Muscle of leg (tissue), 11 donors: ENCODE data around the gene RSPH4A. TPM values are rescaled to one million over a fixed set of nuclear protein-coding genes. Genes with fewer than 3 reads are reported as not detected.
"Not testable (repeated sequence)": the region's sequence is repeated elsewhere in the genome, so short reads cannot be mapped to it uniquely, and the experiment has no call there.

ENCODE experiments used
- DNase-seq: peaks from one replicate; pipeline ENCODE4 v3.0.0; 2013
- H3K27ac ChIP-seq: one replicate; pipeline ENCODE4 v1.5.1; 2013; ENCODE audit warnings: mild to moderate bottlenecking, low read length, control low read depth
- H3K27me3 ChIP-seq: one replicate; pipeline ENCODE4 v1.6.1; 2013; ENCODE audit warnings: low read length; ENCODE audit not compliant: control insufficient read depth, insufficient read depth
- H3K36me3 ChIP-seq: one replicate; pipeline ENCODE4 v1.6.1; 2013; ENCODE audit warnings: low read length; ENCODE audit not compliant: control insufficient read depth, insufficient read depth
- H3K4me1 ChIP-seq: one replicate; pipeline ENCODE4 v1.6.1; 2013; ENCODE audit warnings: low read length; ENCODE audit not compliant: control insufficient read depth, insufficient read depth
- H3K4me3 ChIP-seq: one replicate; pipeline ENCODE4 v1.5.1; 2013; ENCODE audit warnings: low read length, control low read depth
- H3K9me3 ChIP-seq: replicated peaks from 2 replicates; pipeline ENCODE4 v1.6.1; 2013; ENCODE audit warnings: low read depth, low read length; ENCODE audit not compliant: control insufficient read depth
- WGBS: methylation state at CpG from one replicate; pipeline ENCODE4 v1.1.5; 2013; ENCODE audit warnings: missing lambda C conversion rate; ENCODE audit not compliant: insufficient coverage; 5-methylcytosine and 5-hydroxymethylcytosine counted together
- polyA plus RNA-seq, 8 donors: library from polyadenylated mRNA; unstranded; fragments of 120-200 nt; gene quantifications; one replicate each; pipeline versions ENCODE4 v1.2.1 to v1.2.3, GENCODE V29; 2013; ENCODE audit warnings: inconsistent platforms in 1 of 8, low replicate concordance in 1 of 8; ENCODE audit not compliant: insufficient read length in 8 of 8, insufficient read depth in 1 of 8
- total RNA-seq: library from RNA; stranded (reverse); fragments of 120-200 nt; gene quantifications from one replicate; pipeline ENCODE4 v1.2.4, GENCODE V29; 2013

The RSPH4A gene
- total and polyA plus RNA-seq, 9 donors: 0.27 to 0.70 (median 0.49) TPM

GRCh38 chr6:116663308-116663707 lies 47.0 kb downstream of the RSPH4A start:
- DNase-seq: no peak
- no peak overlapping the region for H3K27ac ChIP-seq
- H3K36me3 ChIP-seq: no peaks in the 10 kb centered on the region
- no peak overlapping the region for H3K4me3 ChIP-seq
- H3K27me3 ChIP-seq: no peaks in the 10 kb centered on the region
- H3K4me1 ChIP-seq: peaks cover 5% of the 10 kb centered on the region
- no CpG with 5 or more reads among the region's 3 CpGs for WGBS
- no peaks in the 10 kb centered on the region for H3K9me3 ChIP-seq

GRCh38 chr6:116664169-116664568 lies 47.9 kb downstream of the RSPH4A start:
- no CpG with 5 or more reads among the region's 2 CpGs for WGBS

GRCh38 chr6:116665464-116665863 lies 49.2 kb downstream of the RSPH4A start:
- Histone ChIP-seq H3K27me3 (no peaks in the 10 kb centered on the region), H3K9me3 (no peaks in the 10 kb centered on the region), H3K36me3 (no peaks in the 10 kb centered on the region), H3K27ac (no peak overlapping the region), H3K4me1 (peaks cover 5% of the 10 kb centered on the region), H3K4me3 (no peak overlapping the region)
- WGBS: 58% methylated on average over 2 of the region's 7 CpGs
- no peak for DNase-seq

More at GRCh38 chr6:116664169-116664568, 47.9 kb downstream of the RSPH4A start:
- H3K4me1 ChIP-seq, H3K27me3 ChIP-seq, H3K36me3 ChIP-seq, DNase-seq, H3K4me3 ChIP-seq, H3K27ac ChIP-seq, H3K9me3 ChIP-seq: not testable (repeated sequence)

- H3K4me3 ChIP-seq: no peak overlapping the region
- no peak for DNase-seq
- no CpG with 5 or more reads among the region's 1 CpG for whole genome bisulfite sequencing
These were observed 50.6 kb downstream of the RSPH4A start for GRCh38 chr6:116666869-116667268.

GRCh38 chr6:116667623-116668022 lies 51.3 kb downstream of the RSPH4A start:
- no peaks in the 10 kb centered on the region for H3K36me3 ChIP-seq
- H3K27ac ChIP-seq: no peak overlapping the region
- no peaks in the 10 kb centered on the region for H3K9me3 ChIP-seq
- WGBS: no CpG with 5 or more reads among the region's 3 CpGs
- H3K4me1 ChIP-seq: peaks cover 5% of the 10 kb centered on the region
- peaks cover 3% of the 10 kb centered on the region for H3K27me3 ChIP-seq
- DNase-seq: peak; percentile 10
- H3K4me3 ChIP-seq: peak overlapping the region; percentile 98

More at GRCh38 chr6:116666869-116667268, 50.6 kb downstream of the RSPH4A start:
- Histone ChIP-seq H3K27me3 (no peaks in the 10 kb centered on the region), H3K9me3 (no peaks in the 10 kb centered on the region), H3K4me1 (peaks cover 5% of the 10 kb centered on the region), H3K36me3 (no peaks in the 10 kb centered on the region), H3K27ac (no peak overlapping the region)

GRCh38 chr6:116672306-116672705 lies 56.0 kb downstream of the RSPH4A start:
- peaks cover 3% of the 10 kb centered on the region for H3K27me3 ChIP-seq
- no peak for DNase-seq
- H3K4me1 ChIP-seq: peaks cover 2% of the 10 kb centered on the region
- WGBS: 80% methylated on average over 4 of the region's 4 CpGs
- no peaks in the 10 kb centered on the region for H3K36me3 ChIP-seq
- no peaks in the 10 kb centered on the region for H3K9me3 ChIP-seq
- H3K27ac ChIP-seq: no peak overlapping the region
- no peak overlapping the region for H3K4me3 ChIP-seq

- Histone ChIP-seq H3K4me3 (no peak overlapping the region), H3K4me1 (no peaks in the 10 kb centered on the region), H3K27ac (no peak overlapping the region), H3K9me3 (no peaks in the 10 kb centered on the region), H3K27me3 (peaks cover 3% of the 10 kb centered on the region), H3K36me3 (no peaks in the 10 kb centered on the region)
- no peak for DNase-seq
- WGBS: 88% methylated on average over 1 of the region's 1 CpG
These were observed 59.7 kb downstream of the RSPH4A start for GRCh38 chr6:116676021-116676420.

GRCh38 chr6:116680880-116681672 lies 64.8 kb downstream of the RSPH4A start, which contains the start of gene KPNA5:
Gene KPNA5, plus strand, starts transcription at chr6:116681211. Its CDS starts 124 bp downstream, at chr6:116681335.
- Histone ChIP-seq H3K27me3 (no peaks in the 10 kb centered on the region), H3K9me3 (peaks cover 3% of the 10 kb centered on the region), H3K36me3 (no peaks in the 10 kb centered on the region), H3K4me3 (peak within 1 kb of the TSS; percentile 88), H3K27ac (peak within 1 kb of the TSS; percentile 97), H3K4me1 (peaks cover 4% of the 10 kb centered on the region)
- DNase-seq: peak; percentile 97
- WGBS: under 1% methylated on average over 65 of the region's 69 CpGs

- peak; percentile 5 for DNase-seq
- Histone ChIP-seq H3K27me3 (no peaks in the 10 kb centered on the region), H3K36me3 (no peaks in the 10 kb centered on the region), H3K27ac (peak overlapping the region; percentile 29), H3K9me3 (peaks cover 3% of the 10 kb centered on the region), H3K4me1 (peaks cover 4% of the 10 kb centered on the region), H3K4me3 (peak overlapping the region; percentile 88)
- WGBS: no CpG with 5 or more reads among the region's 5 CpGs
These were observed 66.0 kb downstream of the RSPH4A start for GRCh38 chr6:116682334-116682712.
